KBM-7 (cell line): ENCODE results near the gene ATP6V0A1.
"Not testable (repeated sequence)": the region's sequence is repeated elsewhere in the genome, so short reads cannot be mapped to it uniquely, and the experiment has no call there.

Experiments used
- DNase-seq: peaks from one replicate; pipeline ENCODE4 v3.0.0-alpha.2; 2015
- in situ Hi-C: fragments of 300-500 bp; cut with MboI; formaldehyde crosslinking; loops from 2 replicates; pipeline ENCODE4 v1.14.3; 2020; ENCODE audit warnings: low sequenced_read_pairs, low pct_unique_long_range_greater_than_20kb, mixed read lengths

ATP6V0A1 gene

GRCh38 chr17:42467889-42468288 is 9.2 kb downstream of the ATP6V0A1 start:
- no peak for DNase-seq
- in situ Hi-C loops = no loop called here

GRCh38 chr17:42472709-42473521 is 14.2 kb downstream of the ATP6V0A1 start:
- in situ Hi-C loops = no loop called here
- no peak for DNase-seq

- in situ Hi-C loops = no loop called here
- no peak for DNase-seq
Observed at GRCh38 chr17:42474276-42474675, 15.6 kb downstream of the ATP6V0A1 start.

- DNase-seq = peak; percentile 18
- in situ Hi-C loops = no loop called here
Observed at GRCh38 chr17:42475121-42475520, 16.4 kb downstream of the ATP6V0A1 start.

GRCh38 chr17:42475835-42476234 is 17.2 kb downstream of the ATP6V0A1 start:
- in situ Hi-C loops = no loop called here
- DNase-seq = no peak

GRCh38 chr17:42476411-42476810 is 17.7 kb downstream of the ATP6V0A1 start:
- no peak for DNase-seq
- in situ Hi-C loops = no loop called here

GRCh38 chr17:42477173-42477572 is 18.5 kb downstream of the ATP6V0A1 start:
- in situ Hi-C loops = no loop called here
- DNase-seq = no peak

GRCh38 chr17:42477824-42478223 is 19.1 kb downstream of the ATP6V0A1 start:
- in situ Hi-C loops, DNase-seq: not testable (repeated sequence)

- in situ Hi-C loops = no loop called here
- DNase-seq = no peak
Observed at GRCh38 chr17:42484304-42484703, 25.6 kb downstream of the ATP6V0A1 start.

- in situ Hi-C loops = no loop called here
- DNase-seq = no peak
Observed at GRCh38 chr17:42485680-42486079, 27.0 kb downstream of the ATP6V0A1 start.

- in situ Hi-C loops = no loop called here
- no peak for DNase-seq
Observed at GRCh38 chr17:42488032-42488431, 29.4 kb downstream of the ATP6V0A1 start.

GRCh38 chr17:42493319-42493718 is 34.6 kb downstream of the ATP6V0A1 start:
- no peak for DNase-seq
- in situ Hi-C loops = no loop called here

- in situ Hi-C loops = no loop called here
- DNase-seq = no peak
Observed at GRCh38 chr17:42494673-42495072, 36.0 kb downstream of the ATP6V0A1 start.

GRCh38 chr17:42498828-42499227 is 40.1 kb downstream of the ATP6V0A1 start:
- in situ Hi-C loops = no loop called here
- no peak for DNase-seq

GRCh38 chr17:42502091-42502490 is 43.4 kb downstream of the ATP6V0A1 start:
- DNase-seq = no peak
- in situ Hi-C loops = loop anchor here (25.0 kb wide), 1 partner anchor 190 kb away; no protein-coding TSS in a partner anchor

GRCh38 chr17:42502926-42503325 is 44.2 kb downstream of the ATP6V0A1 start:
- in situ Hi-C loops = loop anchor here (25.0 kb wide), 1 partner anchor 191 kb away; no protein-coding TSS in a partner anchor

GRCh38 chr17:42507671-42508070 is 49.0 kb downstream of the ATP6V0A1 start:
- in situ Hi-C loops = loop anchor here (25.0 kb wide), 1 partner anchor 195 kb away; no protein-coding TSS in a partner anchor
- DNase-seq = no peak

More at GRCh38 chr17:42502926-42503325, 44.2 kb downstream of the ATP6V0A1 start:
- no peak for DNase-seq

- DNase-seq = peak; percentile 62
- in situ Hi-C loops = loop anchor here (25.0 kb wide), 1 partner anchor 196 kb away; no protein-coding TSS in a partner anchor
Observed at GRCh38 chr17:42508426-42509165, 49.9 kb downstream of the ATP6V0A1 start.

GRCh38 chr17:42509409-42509808 is 50.7 kb downstream of the ATP6V0A1 start:
- no peak for DNase-seq
- in situ Hi-C loops = loop anchor here (25.0 kb wide), 1 partner anchor 197 kb away; no protein-coding TSS in a partner anchor

- DNase-seq = peak; percentile 54
- in situ Hi-C loops = loop anchor here (25.0 kb wide), 1 partner anchor 198 kb away; no protein-coding TSS in a partner anchor
Observed at GRCh38 chr17:42509841-42510240, 51.2 kb downstream of the ATP6V0A1 start.
